Motor neuron (in vitro differentiated cells): ENCODE data around the gene EDN1. TPM values are rescaled to one million over a fixed set of nuclear protein-coding genes. Genes with fewer than 3 reads are reported as not detected.

ENCODE experiments used
- ATAC-seq, 8 experiments: fragments of 200-7000 bp; cut with Tn5 transposase; replicated peaks in 6 of 8; 2 replicates each; pipeline ENCODE4 v1.8.0; 2021; ENCODE audit warnings: mild to moderate bottlenecking in 8 of 8, moderate library complexity in 8 of 8
- H3K27ac ChIP-seq, 2 donors: fragments of 250-450 bp; sonication (Bioruptor Pico); 2 replicates each; pipeline ENCODE4 v1.9.0; 2021; ENCODE audit warnings: antibody characterized with exemption in 2 of 2, mild to moderate bottlenecking in 2 of 2, moderate library complexity in 1 of 2
- H3K4me1 ChIP-seq, 2 donors: fragments of 250-450 bp; sonication (Bioruptor Pico); replicated peaks in 1 of 2; 2 replicates each; pipeline ENCODE4 v1.6.1; 2021; ENCODE audit warnings: antibody characterized with exemption in 2 of 2, mild to moderate bottlenecking in 2 of 2, moderate library complexity in 1 of 2
- H3K4me3 ChIP-seq, 5 donors: fragments of 250-450 bp; sonication (Bioruptor Pico); 2 replicates each; pipeline ENCODE4 v1.9.0; 2021; ENCODE audit warnings: antibody characterized with exemption in 5 of 5, mild to moderate bottlenecking in 5 of 5, moderate library complexity in 4 of 5
- WGBS, 10 experiments: fragments of 450-650 bp; shearing (Covaris generic); methylation state at CpG; one replicate each; pipeline ENCODE4 v1.0.0; 2022; 5-methylcytosine and 5-hydroxymethylcytosine counted together
- in situ Hi-C, 9 experiments: fragments of 400-800 bp; cut with MboI; loops; one replicate each; pipeline ENCODE4 v1.15.0; 2021; ENCODE audit warnings: low sequenced_read_pairs in 9 of 9, low pct_unique_long_range_greater_than_20kb in 2 of 9; ENCODE audit not compliant: unreplicated experiment in 9 of 9
- total RNA-seq, 8 experiments: library from RNA; unstranded; fragments of 300-600 nt; gene quantifications; 2 replicates each; pipeline versions ENCODE4 v1.2.3 to v1.2.4, GENCODE V29; 2022

EDN1 gene
- total RNA-seq, 8 experiments from 2014 or later, result 0.22 to 5.8 (median 0.55) TPM; not detected in 1

DNA sequence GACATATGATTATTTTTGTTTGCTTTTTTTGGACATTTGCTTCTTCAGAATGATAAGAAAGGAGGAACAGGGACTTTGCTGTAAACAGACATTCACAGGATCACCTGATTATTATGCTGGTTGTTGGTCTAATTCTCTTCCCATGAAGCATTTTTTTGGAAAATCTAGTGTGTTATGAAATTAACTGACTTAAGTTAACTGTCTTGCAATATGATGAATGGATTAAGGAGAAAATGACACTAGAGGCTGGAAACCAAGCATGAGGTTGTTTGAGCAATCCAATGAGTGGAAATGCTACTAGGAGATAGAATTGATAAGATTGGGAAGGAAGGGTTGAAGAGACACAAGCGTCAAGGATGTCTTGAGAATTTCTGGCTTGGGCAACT lies 13.2 kb upstream of the EDN1 start:
- ATAC-seq, result no peak
- Histone ChIP-seq H3K27ac (no peak overlapping the region), H3K4me3 (no peak overlapping the region), H3K4me1 (no peaks in the 10 kb centered on the region)
- in situ Hi-C loops, result no loop called here
- WGBS, 10 experiments, result 71 to 100% (median 83%) methylated on average over 1 of the region's 1 CpG; no CpG with 5 or more reads in 5 of the 10 experiments

DNA sequence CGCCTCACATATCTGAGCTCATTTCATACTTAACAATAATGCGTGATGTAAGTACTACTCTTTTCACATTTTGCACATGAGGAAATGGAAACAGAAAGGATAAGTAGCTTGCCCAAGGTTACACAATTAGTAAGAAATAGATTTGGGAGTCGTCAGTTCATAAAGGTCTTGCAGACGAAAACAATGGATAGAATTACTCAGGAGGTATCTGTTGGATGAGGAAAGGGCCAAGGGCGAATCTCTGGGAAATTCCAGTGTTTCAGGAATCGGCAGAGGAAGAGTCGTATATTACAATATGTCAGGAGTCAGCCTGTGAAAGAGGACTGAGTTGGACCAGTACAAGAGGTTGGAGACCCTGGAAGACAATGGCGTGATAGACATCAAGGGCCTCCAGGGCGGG lies 12.8 kb upstream of the EDN1 start:
- no peaks in the 10 kb centered on the region for H3K4me1 ChIP-seq

DNA sequence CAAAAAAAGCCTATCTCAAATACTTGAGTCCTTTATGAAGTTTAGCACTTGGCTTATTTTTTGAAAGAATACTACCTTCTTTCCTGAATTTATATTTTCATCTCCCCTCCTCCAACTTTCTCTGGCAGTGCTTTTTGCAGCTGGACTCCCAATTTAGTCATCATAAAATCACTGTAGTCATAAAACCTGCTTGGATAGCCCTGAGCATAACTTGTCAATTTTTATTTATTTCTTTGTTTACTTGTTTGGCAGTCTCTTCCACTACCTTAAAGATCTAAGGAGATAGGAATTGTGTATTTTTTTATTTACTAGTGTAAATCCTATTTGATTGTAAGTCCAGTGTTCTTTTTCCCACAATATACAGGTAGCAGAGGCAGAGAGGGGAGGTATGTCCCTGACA lies 11.2 kb upstream of the EDN1 start:
- Histone ChIP-seq H3K4me1 (no peaks in the 10 kb centered on the region), H3K4me3 (no peak overlapping the region), H3K27ac (no peak overlapping the region)
- in situ Hi-C loops, result no loop called here
- no peak for ATAC-seq

More for the DNA sequence above, 12.8 kb upstream of the EDN1 start:
- no peak overlapping the region for H3K4me3 ChIP-seq
- in situ Hi-C loops, result no loop called here
- H3K27ac ChIP-seq, result no peak overlapping the region
- WGBS, 10 experiments, result 67 to 100% (median 86%) methylated on average over 1 to 9 of the region's 9 CpGs
- ATAC-seq, result no peak

DNA sequence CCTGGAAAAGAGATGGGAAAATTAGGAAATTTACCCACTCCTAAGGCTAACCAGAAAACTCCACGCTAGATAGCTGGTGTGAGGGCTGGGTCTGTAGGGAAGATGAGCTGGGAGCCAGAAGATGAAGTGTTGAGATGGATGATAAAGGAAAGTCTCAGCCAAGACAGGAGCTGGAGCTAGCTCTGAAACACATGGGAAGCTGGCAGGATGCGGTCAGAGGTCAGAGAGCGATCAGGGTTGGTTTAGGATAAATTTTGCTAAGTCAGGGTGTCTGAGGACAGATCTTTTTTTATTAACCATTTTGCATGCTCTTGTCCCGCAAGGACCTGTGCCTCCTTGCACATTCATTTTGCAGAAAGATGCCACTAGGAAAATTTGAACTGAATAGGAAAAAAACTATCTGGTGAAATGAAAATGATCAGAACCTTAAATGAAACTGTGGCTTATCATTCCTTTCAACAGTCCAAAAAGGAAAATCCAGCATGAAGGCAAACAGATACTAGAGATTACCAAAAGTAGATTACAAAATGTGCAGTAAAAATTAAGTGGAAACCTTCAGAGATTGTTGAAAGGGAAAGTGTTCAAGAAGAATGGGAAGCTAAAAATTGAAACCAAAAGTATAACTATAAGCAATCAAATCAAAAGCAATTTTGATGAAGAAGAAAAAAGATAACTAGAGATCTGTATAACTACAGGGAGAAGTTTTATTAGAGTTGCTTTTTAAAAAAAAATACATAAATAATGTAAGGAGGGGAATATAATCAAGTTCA lies 10.7 kb upstream of the EDN1 start:
- Histone ChIP-seq H3K4me1 (no peaks in the 10 kb centered on the region), H3K27ac (no peak overlapping the region), H3K4me3 (no peak overlapping the region)
- 0 to 87% (median 82%) methylated on average over 2 to 4 of the region's 4 CpGs; no CpG with 5 or more reads in 1 of the 10 experiments for WGBS, 10 experiments
- no peak for ATAC-seq
- in situ Hi-C loops, result no loop called here

DNA sequence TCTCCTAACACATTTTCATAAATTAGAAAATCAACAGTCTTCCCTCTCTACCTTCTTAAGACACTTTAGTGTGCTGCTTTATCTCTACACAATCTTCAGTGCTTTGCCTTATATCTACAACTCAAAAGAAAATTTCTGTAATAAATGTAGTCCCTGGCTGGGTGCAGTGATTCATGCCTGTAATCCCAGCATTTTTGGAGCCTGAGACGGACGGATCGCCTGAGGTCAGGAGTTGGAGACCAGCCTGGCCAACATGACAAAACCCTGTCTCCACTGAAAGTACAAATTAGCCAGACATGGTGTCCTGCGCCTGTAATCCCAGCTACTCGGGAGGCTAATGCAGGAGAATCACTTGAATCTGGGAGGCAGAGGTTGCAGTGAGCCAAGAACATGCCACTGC lies 9.7 kb upstream of the EDN1 start:
- WGBS, 10 experiments, result 0 to 94% (median 78%) methylated on average over 1 to 5 of the region's 5 CpGs; no CpG with 5 or more reads in 2 of the 10 experiments
- in situ Hi-C loops, result no loop called here
- no peaks in the 10 kb centered on the region for H3K4me1 ChIP-seq
- ATAC-seq, result peak in 1 of 8 experiments; percentile 29
- no peak overlapping the region for H3K4me3 ChIP-seq
- no peak overlapping the region for H3K27ac ChIP-seq

DNA sequence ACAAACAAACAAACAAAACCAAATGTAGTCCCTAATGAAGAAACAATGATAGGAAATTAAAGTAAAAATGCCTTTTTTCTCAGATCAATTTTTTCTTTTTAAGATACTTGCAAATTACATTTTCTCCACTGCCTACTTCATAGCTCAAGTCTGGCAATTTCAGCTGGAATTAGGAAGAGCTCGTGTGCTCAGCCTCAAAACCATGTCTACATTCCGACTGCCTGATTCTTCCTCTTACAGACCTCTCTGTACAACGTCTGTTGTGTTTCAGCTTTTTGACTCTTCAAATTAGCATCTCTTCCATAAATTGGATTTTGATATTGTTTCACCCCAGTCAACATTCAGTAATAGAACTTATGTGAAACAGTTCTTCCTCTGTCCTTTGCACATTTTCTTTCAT lies 9.3 kb upstream of the EDN1 start:
- Histone ChIP-seq H3K27ac (no peak overlapping the region), H3K4me3 (no peak overlapping the region), H3K4me1 (no peaks in the 10 kb centered on the region)
- WGBS, 10 experiments, result 0 to 100% (median 86%) methylated on average over 1 to 3 of the region's 3 CpGs
- no peak for ATAC-seq
- in situ Hi-C loops, result no loop called here

DNA sequence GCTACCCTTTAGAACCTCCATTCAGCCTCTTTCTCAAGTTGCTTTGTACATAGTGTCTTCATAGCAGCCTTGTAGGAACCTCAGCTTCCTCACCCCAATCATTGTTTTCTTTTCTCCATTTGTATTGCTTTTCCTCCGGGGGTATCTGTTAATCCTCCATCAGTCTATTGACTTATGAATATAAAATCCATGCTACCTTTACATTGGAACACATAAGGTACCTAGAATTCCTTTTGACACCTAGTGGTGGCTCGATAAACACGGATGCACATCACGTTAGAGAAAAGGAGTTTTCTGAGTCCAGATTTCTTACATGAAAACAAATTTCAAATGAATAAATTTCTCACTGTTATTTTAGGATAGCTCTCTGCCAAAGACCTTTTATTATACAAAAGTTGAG lies 6.3 kb upstream of the EDN1 start:
- H3K27ac ChIP-seq, result no peak overlapping the region
- no peak overlapping the region for H3K4me3 ChIP-seq
- in situ Hi-C loops, result no loop called here
- ATAC-seq, result no peak
- 62 to 89% (median 77%) methylated on average over 1 to 4 of the region's 4 CpGs; no CpG with 5 or more reads in 1 of the 10 experiments for WGBS, 10 experiments
- no peaks in the 10 kb centered on the region for H3K4me1 ChIP-seq

DNA sequence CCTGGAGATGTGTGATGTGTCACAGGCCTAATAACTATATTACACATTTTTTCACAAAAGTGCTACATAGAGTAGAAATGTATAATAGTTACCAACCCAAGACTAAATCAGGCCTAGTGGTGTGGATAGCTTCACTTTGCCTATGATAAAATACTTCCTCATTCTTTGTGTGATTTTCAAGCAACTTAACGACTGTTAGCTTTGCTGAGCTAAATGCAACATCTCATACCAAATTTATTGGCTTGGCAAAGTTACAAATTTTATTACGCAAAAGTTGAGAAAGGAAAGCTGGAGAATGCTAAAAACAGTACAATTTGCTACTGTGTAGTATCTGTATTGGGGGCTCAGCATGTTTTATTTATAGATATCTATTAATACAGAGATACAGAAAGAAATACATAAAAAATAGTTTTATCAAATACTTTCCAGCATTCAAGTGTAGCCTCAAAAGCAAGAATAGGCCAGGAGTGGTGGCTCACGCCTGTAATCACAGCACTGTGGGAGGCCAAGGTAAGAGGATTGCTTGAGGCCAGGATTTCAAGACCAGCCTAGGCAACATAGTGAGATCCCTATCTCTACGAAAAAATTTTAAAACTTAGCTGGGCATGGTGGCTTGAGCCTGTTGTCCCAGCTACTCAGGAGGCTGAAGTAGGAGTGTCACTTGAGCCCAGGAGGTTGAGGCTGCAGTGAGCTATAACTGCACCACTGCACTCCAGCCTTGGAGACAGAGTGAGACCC lies 3.6 kb upstream of the EDN1 start:
- in situ Hi-C loops, result no loop called here
- 26 to 100% (median 93%) methylated on average over 2 to 4 of the region's 4 CpGs for WGBS, 10 experiments

DNA sequence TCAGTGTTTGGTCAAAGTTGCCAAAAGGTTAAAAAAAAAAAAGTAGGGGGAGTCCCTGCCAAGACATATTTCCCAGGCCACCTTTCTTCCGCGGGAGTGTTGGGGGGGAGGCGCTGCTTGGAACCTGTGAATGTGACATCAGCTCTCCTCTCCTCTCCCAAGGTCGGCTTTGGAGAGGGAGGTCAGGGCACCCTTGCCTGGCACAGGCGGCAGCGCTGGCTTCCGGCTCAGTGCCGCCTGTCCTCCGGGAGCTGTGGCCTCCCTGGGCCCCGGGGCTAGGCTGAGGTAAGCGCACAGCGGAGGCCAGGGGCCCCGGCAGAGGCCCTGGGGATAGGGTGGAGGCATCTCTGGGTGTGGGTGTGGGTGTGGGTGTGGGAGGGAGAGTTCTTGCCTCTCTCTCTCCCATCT lies 1.9 kb upstream of the EDN1 start:
- H3K4me3 ChIP-seq, result no peak overlapping the region
- H3K27ac ChIP-seq, result no peak overlapping the region
- no peak for ATAC-seq
- WGBS, 10 experiments, result 55 to 95% (median 80%) methylated on average over 2 to 10 of the region's 13 CpGs; no CpG with 5 or more reads in 5 of the 10 experiments
- H3K4me1 ChIP-seq, result peaks cover 0 to 7% of the 10 kb centered on the region in 2 donors
- in situ Hi-C loops, result no loop called here

More for the DNA sequence above, 3.6 kb upstream of the EDN1 start:
- no peak overlapping the region for H3K4me3 ChIP-seq
- no peaks in the 10 kb centered on the region for H3K4me1 ChIP-seq
- no peak overlapping the region for H3K27ac ChIP-seq
- no peak for ATAC-seq

DNA sequence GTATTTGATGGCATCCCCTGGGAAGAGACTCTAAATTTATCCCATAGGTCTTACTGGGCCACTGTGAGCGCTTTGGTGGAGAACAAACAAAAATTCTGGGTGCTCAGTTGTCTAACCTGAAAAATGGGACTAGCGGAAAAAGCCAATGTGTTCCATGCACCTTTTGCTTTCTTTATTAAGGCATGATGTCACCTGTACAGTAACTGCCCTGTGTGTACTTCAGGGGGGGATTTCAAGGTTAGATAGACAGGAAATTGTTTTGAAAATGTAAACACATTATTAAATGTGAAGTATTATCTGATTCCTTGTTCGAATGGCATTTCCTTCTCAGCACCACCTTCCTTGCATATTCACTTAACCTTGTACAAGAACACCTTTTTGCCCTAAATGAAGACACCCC lies 1.2 kb upstream of the EDN1 start:
- Histone ChIP-seq H3K27ac (no peak overlapping the region), H3K4me1 (peaks cover 0 to 7% of the 10 kb centered on the region in 2 donors), H3K4me3 (no peak overlapping the region)
- WGBS, 10 experiments, result 56 to 100% (median 82%) methylated on average over 1 to 3 of the region's 3 CpGs; no CpG with 5 or more reads in 4 of the 10 experiments
- no peak for ATAC-seq
- in situ Hi-C loops, result no loop called here

DNA sequence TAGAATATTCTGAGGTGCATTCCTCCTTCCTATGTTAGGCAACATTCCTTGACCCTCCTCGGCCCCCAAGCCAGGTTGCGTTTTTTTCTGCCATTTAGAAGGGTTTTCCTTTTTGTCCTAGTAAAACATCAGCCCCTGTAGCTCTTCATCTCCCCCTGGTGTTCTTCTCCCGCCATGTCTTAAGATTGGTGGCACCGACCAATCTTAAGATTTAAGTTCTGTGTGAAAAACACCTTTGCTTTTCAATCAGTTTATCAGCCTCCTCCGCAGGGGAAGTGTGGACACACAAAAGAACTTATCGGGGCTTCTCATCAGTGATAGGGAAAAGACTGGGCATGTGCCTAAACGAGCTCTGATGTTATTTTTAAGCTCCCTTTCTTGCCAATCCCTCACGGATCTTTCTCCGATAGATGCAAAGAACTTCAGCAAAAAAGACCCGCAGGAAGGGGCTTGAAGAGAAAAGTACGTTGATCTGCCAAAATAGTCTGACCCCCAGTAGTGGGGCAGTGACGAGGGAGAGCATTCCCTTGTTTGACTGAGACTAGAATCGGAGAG lies 719 bp upstream of the EDN1 start:
- Histone ChIP-seq H3K4me1 (peaks cover 0 to 7% of the 10 kb centered on the region in 2 donors), H3K4me3 (peak overlapping the region; percentile 22 to 37 (median 27)), H3K27ac (no peak overlapping the region)
- in situ Hi-C loops, result no loop called here
- 0 to 7% (median 4%) methylated on average over 2 to 13 of the region's 13 CpGs for WGBS, 10 experiments
- peak in 3 of 8 experiments; percentile 13 to 45 (median 22) for ATAC-seq

DNA sequence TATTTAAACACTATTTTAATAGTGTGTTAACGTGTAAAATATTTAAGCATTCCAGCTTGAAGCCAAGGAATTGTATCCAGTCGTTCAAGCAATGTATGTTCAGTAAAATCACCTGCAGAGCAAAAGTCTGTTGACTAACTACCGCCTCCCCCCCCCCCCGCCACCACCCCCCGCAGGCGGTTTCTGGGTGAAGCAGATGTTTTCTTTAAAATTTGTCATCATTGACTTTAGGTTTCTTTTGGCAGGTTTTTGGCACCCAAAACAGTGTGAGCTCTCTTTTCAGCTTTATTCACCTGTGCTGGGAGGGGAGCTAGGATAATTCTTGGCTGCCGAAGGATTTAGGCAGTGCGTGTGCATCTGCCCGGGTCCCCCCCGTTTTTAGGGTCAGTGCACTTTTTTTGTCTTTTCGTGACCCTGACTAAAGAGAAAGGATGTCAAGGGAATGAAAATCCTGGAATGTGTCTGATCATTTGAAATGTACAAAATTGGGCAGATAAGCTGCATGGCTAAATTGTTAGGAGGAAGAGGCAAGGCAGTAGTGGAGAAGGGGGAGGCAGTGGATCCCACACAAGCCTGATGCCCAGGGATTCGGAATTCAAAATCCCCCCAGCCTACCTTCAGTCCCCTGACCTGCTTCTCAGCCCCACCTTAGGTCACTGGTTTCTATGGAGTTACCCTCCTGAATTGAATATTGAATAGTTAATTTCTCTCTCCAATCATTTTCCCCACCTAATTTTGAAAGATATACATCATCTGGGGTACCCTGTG lies 1.1 kb downstream of the EDN1 start:
- in situ Hi-C loops, result loop anchor here in 1 of 9 experiments (10.0 kb wide), 1 partner anchor 314 kb away; no protein-coding TSS in a partner anchor
- 0 to 100% (median 60%) methylated on average over 1 to 8 of the region's 12 CpGs; no CpG with 5 or more reads in 1 of the 10 experiments for WGBS, 10 experiments
- Histone ChIP-seq H3K4me3 (no peak overlapping the region), H3K27ac (no peak overlapping the region), H3K4me1 (peaks cover 0 to 7% of the 10 kb centered on the region in 2 donors)
- no peak for ATAC-seq
